HepG2 (cell line): ENCODE measurements around the gene RORC. TPM values are rescaled to one million over a fixed set of nuclear protein-coding genes. Genes with fewer than 3 reads are reported as not detected.
A peak's percentile ranks its signal among the peaks of the same experiment; 100 is the strongest.

ENCODE experiments used
- AHDC1 ChIP-seq: sonication (generic); formaldehyde crosslinking; IDR thresholded peaks from 2 replicates; pipeline ENCODE4 v1.5.1; 2020; ENCODE audit warnings: mild to moderate bottlenecking, missing genetic modification reagents, borderline replicate concordance
- BCL6 ChIP-seq: IDR thresholded peaks from 2 replicates; pipeline ENCODE4 v1.6.1; 2016; ENCODE audit warnings: missing genetic modification reagents, missing compliant biosample characterization
- GMEB1 ChIP-seq: sonication (generic); formaldehyde crosslinking; IDR thresholded peaks from 2 replicates; pipeline ENCODE4 v1.5.1; 2020; ENCODE audit warnings: missing genetic modification reagents, mild to moderate bottlenecking, borderline replicate concordance
- GMEB2 ChIP-seq: IDR thresholded peaks from 2 replicates; pipeline ENCODE4 v1.6.1; 2016; ENCODE audit warnings: missing biosample characterization, missing genetic modification reagents, low read depth
- MTERF4 ChIP-seq: sonication (generic); formaldehyde crosslinking; IDR thresholded peaks from 2 replicates; pipeline ENCODE4 v1.8.0; 2023; ENCODE audit warnings: mild to moderate bottlenecking, missing genetic modification reagents
- NR2F6 ChIP-seq, 2 experiments: IDR thresholded peaks; 2 replicates each; pipeline ENCODE4 v1.6.1; 2016; ENCODE audit warnings: antibody characterized with exemption in 1 of 2, mild to moderate bottlenecking in 1 of 2
- PITX1 ChIP-seq: sonication (generic); formaldehyde crosslinking; IDR thresholded peaks from 2 replicates; pipeline ENCODE4 v1.5.1; 2020; ENCODE audit warnings: mild to moderate bottlenecking, missing genetic modification reagents
- RARA ChIP-seq: IDR thresholded peaks from 2 replicates; pipeline ENCODE4 v1.6.1; 2016; ENCODE audit warnings: missing genetic modification reagents, missing compliant biosample characterization
- SOX5 ChIP-seq: IDR thresholded peaks from 2 replicates; pipeline ENCODE4 v1.6.1; 2016; ENCODE audit warnings: borderline replicate concordance
- THAP9 ChIP-seq: sonication (generic); formaldehyde crosslinking; IDR thresholded peaks from 2 replicates; pipeline ENCODE4; 2020; ENCODE audit warnings: missing genetic modification reagents, mild to moderate bottlenecking, borderline replicate concordance
- ZBTB39 ChIP-seq: sonication (generic); formaldehyde crosslinking; IDR thresholded peaks from 2 replicates; pipeline ENCODE4 v1.5.0; 2020; ENCODE audit warnings: missing genetic modification reagents
- ZNF274 ChIP-seq: sonication (generic); formaldehyde crosslinking; IDR thresholded peaks from 2 replicates; pipeline ENCODE4 v1.5.1; 2020; ENCODE audit warnings: mild to moderate bottlenecking, missing genetic modification reagents
- polyA plus RNA-seq, 8 experiments: library from polyadenylated mRNA; depleted of rRNA in 3 of 8; stranded (reverse) in 7 of 8; unstranded in 1 of 8; fragments of >200 nt; fragmentation: Illumina TruSeq in 4 of 8; extraction: Trizol in 4 of 8; gene quantifications; 2 replicates each; pipeline versions ENCODE4 v1.2.1 to v1.2.3, GENCODE V29; 2011 to 2016; ENCODE audit warnings: low read depth in 4 of 8, missing spikeins in 1 of 8, mixed read lengths in 1 of 8; ENCODE audit not compliant: insufficient read depth in 1 of 8
- total RNA-seq, 5 experiments: library from RNA; depleted of rRNA; stranded (reverse); fragments of >200 nt; fragmentation: Illumina TruSeq; extraction: Trizol; gene quantifications; 2 replicates each; pipeline ENCODE4 v1.2.3, GENCODE V29; 2016; ENCODE audit warnings: low read depth in 1 of 5

RORC gene
- total and polyA plus RNA-seq, 2 of the 13 experiments (the other 11 are each of a cell fraction or from before 2014, with no cell fraction given), result 2.5 to 6.5 TPM

- TF ChIP-seq ZBTB39 (no peak), GMEB2 (CRISPR knock-in tag) (no peak), NR2F6 (IDR thresholded peaks at IDR 0.05) (peak; percentile 89), NR2F6 (CRISPR knock-in tag; IDR thresholded peaks at IDR 0.05) (peak; percentile 90), AHDC1 (CRISPR knock-in tag) (no peak), ZNF274 (CRISPR knock-in tag) (no peak), MTERF4 (CRISPR knock-in tag) (no peak), BCL6 (CRISPR knock-in tag) (0 out of 2 replicates have a peak, but pooled peaks have one; percentile 21), SOX5 (0 out of 2 replicates have a peak, but pooled peaks have one; percentile 22), RARA (CRISPR knock-in tag) (peak; percentile 92), THAP9 (no peak), GMEB1 (CRISPR knock-in tag) (no peak), PITX1 (0 out of 2 replicates have a peak, but pooled peaks have one; percentile 37)
Measured at GRCh38 chr1:151834239-151834638, 2.6 kb upstream of the RORC start (continued).
